SK-N-SH (cell line): ENCODE data around the gene CDH12. TPM values are rescaled to one million over a fixed set of nuclear protein-coding genes. Genes with fewer than 3 reads are reported as not detected.

Experiments
- CTCF ChIA-PET: fragments of 300-600, 350-600 bp; formaldehyde crosslinking; extraction: SDS; loops from one replicate; lab custom pipeline; 2021; lab: Yijun Ruan, JAX
- POLR2A ChIA-PET: fragments of 350-600 bp; sonication (Branson Sonifier 250); formaldehyde crosslinking; extraction: SDS; loops from one replicate; lab custom pipeline; 2020; ENCODE audit warnings: antibody characterized with exemption, inconsistent platforms; lab: Yijun Ruan, JAX
- DNase-seq: peaks from one replicate; pipeline ENCODE4 v3.0.0; 2012
- H2AFZ ChIP-seq: fragments of 200-600 bp; sonication (generic); 2 replicates; pipeline ENCODE4 v1.8.1; 2016; ENCODE audit warnings: antibody characterized with exemption, mild to moderate bottlenecking, low read depth
- H3F3A ChIP-seq: fragments of 200-600 bp; sonication (generic); replicated peaks from 2 replicates; pipeline ENCODE3; 2016; ENCODE audit warnings: antibody characterized with exemption, mild to moderate bottlenecking; ENCODE audit not compliant: insufficient read depth
- H3K27ac ChIP-seq, 2 experiments: fragments of 200-500 bp in 1 of 2; fragments of 200-600 bp in 1 of 2; sonication (Bioruptor generic) in 1 of 2; sonication (generic), shearing (Covaris generic) in 1 of 2; 2 replicates each; pipeline versions ENCODE4 v1.5.1 to v1.6.1; 2014 to 2016; ENCODE audit warnings: low read depth in 2 of 2, inconsistent platforms in 1 of 2, low read length in 1 of 2, mild to moderate bottlenecking in 1 of 2, mixed read lengths in 1 of 2
- H3K27me3 ChIP-seq: fragments of 200-600 bp; sonication (generic), shearing (Covaris generic); 2 replicates; pipeline ENCODE4 v1.6.1; 2016; ENCODE audit warnings: mixed run types; ENCODE audit not compliant: insufficient read depth
- H3K36me3 ChIP-seq, 2 experiments: fragments of 200-500 bp in 1 of 2; fragments of 200-600 bp in 1 of 2; sonication (Bioruptor generic) in 1 of 2; sonication (generic) in 1 of 2; replicated peaks in 1 of 2; 2 replicates each; pipeline versions ENCODE3 to v1.5.1; 2014 to 2016; ENCODE audit warnings: low read length in 1 of 2, mild to moderate bottlenecking in 1 of 2; ENCODE audit not compliant: insufficient read depth in 2 of 2, control insufficient read depth in 1 of 2
- H3K4me1 ChIP-seq, 2 experiments: fragments of 200-500 bp in 1 of 2; fragments of 200-600 bp in 1 of 2; sonication (Bioruptor generic) in 1 of 2; sonication (generic), shearing (Covaris generic) in 1 of 2; 2 replicates each; pipeline versions ENCODE4 v1.5.1 to v1.6.1; 2014 to 2016; ENCODE audit warnings: low read depth in 1 of 2, low read length in 1 of 2, mixed run types in 1 of 2; ENCODE audit not compliant: insufficient read depth in 2 of 2, control insufficient read depth in 1 of 2
- H3K4me2 ChIP-seq: fragments of 200-600 bp; sonication (generic), shearing (Covaris generic); 2 replicates; pipeline ENCODE4 v1.6.1; 2017; ENCODE audit warnings: mixed run types
- H3K4me3 ChIP-seq, 2 experiments: fragments of 200-500 bp in 1 of 2; fragments of 200-600 bp in 1 of 2; sonication (Bioruptor generic) in 1 of 2; sonication (generic), shearing (Covaris generic) in 1 of 2; 2 replicates each; pipeline versions ENCODE4 v1.5.1 to v1.8.1; 2014 to 2016; ENCODE audit warnings: low read depth in 2 of 2, inconsistent platforms in 1 of 2, low read length in 1 of 2, mild to moderate bottlenecking in 1 of 2, mixed read lengths in 1 of 2, moderate library complexity in 1 of 2
- H3K79me2 ChIP-seq: fragments of 200-600 bp; sonication (generic); 2 replicates; pipeline ENCODE4 v1.8.1; 2017; ENCODE audit warnings: mild to moderate bottlenecking; ENCODE audit not compliant: insufficient read depth
- H3K9ac ChIP-seq: fragments of 200-600 bp; sonication (generic); 2 replicates; pipeline ENCODE4 v1.6.1; 2017; ENCODE audit warnings: mixed run types
- H3K9me2 ChIP-seq: fragments of 200-600 bp; sonication (generic); 2 replicates; pipeline ENCODE4 v1.6.1; 2017; ENCODE audit warnings: mixed run types
- H3K9me3 ChIP-seq: fragments of 200-600 bp; sonication (generic); 2 replicates; pipeline ENCODE4 v1.6.1; 2017; ENCODE audit warnings: mixed run types, mild to moderate bottlenecking, moderate library complexity
- H4K20me1 ChIP-seq: fragments of 200-600 bp; sonication (generic); 2 replicates; pipeline ENCODE4 v1.6.1; 2017; ENCODE audit warnings: mild to moderate bottlenecking, mixed run types; ENCODE audit not compliant: insufficient read depth
- CHD2 ChIP-seq: fragments of 150-350 bp; IDR thresholded peaks from 2 replicates; pipeline ENCODE4 v1.6.1; 2018; ENCODE audit warnings: low read length; ENCODE audit not compliant: partially characterized antibody
- ELF1 ChIP-seq: IDR thresholded peaks from 2 replicates; pipeline ENCODE4 v1.4.0; 2012
- FOSL2 ChIP-seq: IDR thresholded peaks from 2 replicates; pipeline ENCODE4 v1.4.0; 2012; ENCODE audit warnings: low read depth, mild to moderate bottlenecking, moderate library complexity, borderline replicate concordance
- FOXJ3 ChIP-seq: sonication (generic); formaldehyde crosslinking; IDR thresholded peaks from 2 replicates; pipeline ENCODE4 v1.5.1; 2020; ENCODE audit warnings: mild to moderate bottlenecking, missing genetic modification reagents
- GABPA ChIP-seq: IDR thresholded peaks from 2 replicates; pipeline ENCODE4 v1.4.0; 2012; ENCODE audit warnings: low read depth, mild to moderate bottlenecking
- GATA2 ChIP-seq: sonication (generic); formaldehyde crosslinking; IDR thresholded peaks from 2 replicates; pipeline ENCODE4 v1.5.0; 2020; ENCODE audit warnings: mild to moderate bottlenecking, missing genetic modification reagents
- IRF3 ChIP-seq: fragments of 150-350 bp; IDR thresholded peaks from 2 replicates; pipeline ENCODE4 v1.6.1; 2016; ENCODE audit warnings: mild to moderate bottlenecking, low read depth, low read length
- JUND ChIP-seq: IDR thresholded peaks from 2 replicates; pipeline ENCODE4 v1.4.0; 2012
- MXI1 ChIP-seq: IDR thresholded peaks from 2 replicates; pipeline ENCODE4 v1.6.1; 2012; ENCODE audit warnings: mild to moderate bottlenecking, low read depth, low read length, improper control_type of control experiment
- NFIC ChIP-seq: IDR thresholded peaks from 2 replicates; pipeline ENCODE4 v1.4.0; 2012; ENCODE audit warnings: borderline replicate concordance
- POLR2AphosphoS5 ChIP-seq: IDR thresholded peaks from 2 replicates; pipeline ENCODE4 v1.6.1; 2012; ENCODE audit warnings: low read depth, low read length
- RAD21 ChIP-seq: IDR thresholded peaks from 2 replicates; pipeline ENCODE4 v1.6.1; 2012; ENCODE audit warnings: mild to moderate bottlenecking, low read length
- RCOR1 ChIP-seq: fragments of 150-350 bp; IDR thresholded peaks from 2 replicates; pipeline ENCODE4 v1.6.1; 2017; ENCODE audit warnings: antibody characterized with exemption, low read length
- SMC3 ChIP-seq: IDR thresholded peaks from 2 replicates; pipeline ENCODE4 v1.6.1; 2012; ENCODE audit warnings: low read depth, low read length, improper control_type of control experiment
- TCF12 ChIP-seq: IDR thresholded peaks from 2 replicates; pipeline ENCODE4 v1.4.0; 2012
- TEAD4 ChIP-seq: IDR thresholded peaks from 2 replicates; pipeline ENCODE4 v1.4.0; 2012; ENCODE audit warnings: mild to moderate bottlenecking, borderline replicate concordance; ENCODE audit not compliant: insufficient read depth
- USF1 ChIP-seq: IDR thresholded peaks from 2 replicates; pipeline ENCODE4 v1.4.0; 2012; ENCODE audit warnings: low read depth, borderline replicate concordance
- YY1 ChIP-seq: IDR thresholded peaks from 2 replicates; pipeline ENCODE4 v1.4.0; 2012; ENCODE audit warnings: low read depth, mild to moderate bottlenecking
- WGBS: methylation state at CpG from one replicate; pipeline ENCODE4 v1.1.6; 2017; ENCODE audit warnings: low lambda C conversion rate; 5-methylcytosine and 5-hydroxymethylcytosine counted together
- polyA plus RNA-seq, 3 experiments: library from polyadenylated mRNA; depleted of rRNA; stranded (reverse); fragments of >200 nt; gene quantifications; 2 replicates each; pipeline ENCODE4 v1.2.3, GENCODE V29; 2012
- TF ChIP-seq, protein P1 (sequence below): IDR thresholded peaks from 2 replicates; pipeline ENCODE4; 2012

CDH12 gene
- polyA plus RNA-seq, 1 of the 3 experiments (the other 2 are of a cell fraction) = not detected

DNA sequence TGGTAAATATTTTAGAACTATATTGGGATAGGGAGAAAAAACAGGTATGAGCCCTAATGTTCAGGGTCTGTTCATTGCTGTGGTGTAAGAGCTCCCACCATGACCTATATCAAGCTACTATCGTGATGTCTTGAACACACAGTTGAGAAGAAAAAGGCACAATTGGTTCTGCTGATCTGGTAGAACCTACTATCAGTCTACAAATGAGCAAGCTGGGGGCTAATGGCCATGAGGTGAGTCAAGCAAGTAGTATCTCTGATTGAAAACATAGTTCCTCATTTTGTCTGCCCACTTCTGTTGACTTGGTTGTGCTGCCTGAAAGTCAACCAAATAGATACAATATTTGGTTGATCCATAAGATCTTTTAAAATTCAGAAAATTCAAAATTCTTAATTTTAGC is 1026.3 kb downstream of the CDH12 start:
- no peaks in the 10 kb centered on the region for H3K9me2 ChIP-seq

GRCh38 chr5:21823588-21823987 is 1029.6 kb downstream of the CDH12 start:
- no peak overlapping the region for H2AFZ ChIP-seq
- no peak overlapping the region for H3K27ac ChIP-seq
- no peaks in the 10 kb centered on the region for H4K20me1 ChIP-seq
- ChIA-PET CTCF (interaction anchor here (1.2 kb wide), 1 partner anchor 20 kb away, joined by 3 read pairs; no protein-coding TSS in a partner anchor), POLR2A (no interaction called here)
- H3K4me3 ChIP-seq = no peak overlapping the region
- H3K9ac ChIP-seq = no peak overlapping the region
- no peak for DNase-seq
- H3K27me3 ChIP-seq = peaks cover 7% of the 10 kb centered on the region; the same call in 1 of the 2 replicates
- WGBS = 5% methylated on average over 1 of the region's 1 CpG
- H3F3A ChIP-seq = no peaks in the 10 kb centered on the region
- TF ChIP-seq RAD21 = no peak
- no peak for TF ChIP-seq YY1
- TF ChIP-seq GATA2 (CRISPR knock-in tag) = no peak
- no peak for TF ChIP-seq ELF1
- no peak overlapping the region for H3K4me2 ChIP-seq
- no peaks in the 10 kb centered on the region for H3K79me2 ChIP-seq
- H3K4me1 ChIP-seq = no peaks in the 10 kb centered on the region
- no peaks in the 10 kb centered on the region for H3K36me3 ChIP-seq
- H3K9me3 ChIP-seq = no peaks in the 10 kb centered on the region
- no peaks in the 10 kb centered on the region for H3K9me2 ChIP-seq

More for the DNA sequence above, 1026.3 kb downstream of the CDH12 start:
- H3K27me3 ChIP-seq = peaks cover 7% of the 10 kb centered on the region; the same call in 1 of the 2 replicates
- no peak overlapping the region for H2AFZ ChIP-seq
- no peaks in the 10 kb centered on the region for H4K20me1 ChIP-seq
- WGBS = 0% methylated on average over 1 of the region's 1 CpG
- no peaks in the 10 kb centered on the region for H3K36me3 ChIP-seq
- H3K4me1 ChIP-seq = no peaks in the 10 kb centered on the region
- ChIA-PET POLR2A (no interaction called here), CTCF (interaction anchor here (0.6 kb wide), 1 partner anchor 1583 kb away, joined by 3 read pairs; no protein-coding TSS in a partner anchor)
- no peak overlapping the region for H3K4me2 ChIP-seq
- H3K9ac ChIP-seq = no peak overlapping the region
- H3F3A ChIP-seq = no peaks in the 10 kb centered on the region
- no peak overlapping the region for H3K27ac ChIP-seq
- H3K4me3 ChIP-seq = no peak overlapping the region
- TF ChIP-seq TEAD4 (no peak), JUND (no peak), POLR2AphosphoS5 (no peak), FOSL2 (no peak), IRF3 (no peak), GATA2 (CRISPR knock-in tag) (no peak), CHD2 (no peak), TCF12 (no peak), SMC3 (no peak), RCOR1 (no peak), NFIC (no peak), MXI1 (no peak), FOXJ3 (CRISPR knock-in tag) (no peak), GABPA (no peak), USF1 (no peak)
- TF ChIP-seq, protein P1, sequence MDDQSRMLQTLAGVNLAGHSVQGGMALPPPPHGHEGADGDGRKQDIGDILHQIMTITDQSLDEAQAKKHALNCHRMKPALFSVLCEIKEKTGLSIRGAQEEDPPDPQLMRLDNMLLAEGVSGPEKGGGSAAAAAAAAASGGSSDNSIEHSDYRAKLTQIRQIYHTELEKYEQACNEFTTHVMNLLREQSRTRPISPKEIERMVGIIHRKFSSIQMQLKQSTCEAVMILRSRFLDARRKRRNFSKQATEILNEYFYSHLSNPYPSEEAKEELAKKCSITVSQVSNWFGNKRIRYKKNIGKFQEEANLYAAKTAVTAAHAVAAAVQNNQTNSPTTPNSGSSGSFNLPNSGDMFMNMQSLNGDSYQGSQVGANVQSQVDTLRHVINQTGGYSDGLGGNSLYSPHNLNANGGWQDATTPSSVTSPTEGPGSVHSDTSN = no peak
- H3K9me3 ChIP-seq = no peaks in the 10 kb centered on the region
- no peak for DNase-seq
- H3K79me2 ChIP-seq = no peaks in the 10 kb centered on the region
